HepG2 (cell line): Measurements from ENCODE around the gene DDX19B. TPM values are rescaled to one million over a fixed set of nuclear protein-coding genes. Genes with fewer than 3 reads are reported as not detected.
A peak's percentile ranks its signal among the peaks of the same experiment; 100 is the strongest.

Experiments
- ARID2 ChIP-seq: sonication (generic); formaldehyde crosslinking; IDR thresholded peaks from 2 replicates; pipeline ENCODE4 v1.8.1; 2022; ENCODE audit warnings: mild to moderate bottlenecking, missing genetic modification reagents, borderline replicate concordance
- ERF ChIP-seq: IDR thresholded peaks from 2 replicates; pipeline ENCODE4 v1.6.1; 2018; ENCODE audit warnings: missing biosample characterization, missing genetic modification reagents
- GATA4 ChIP-seq: sonication (generic); IDR thresholded peaks from 2 replicates; pipeline ENCODE4 v1.6.1; 2016; ENCODE audit warnings: antibody characterized with exemption, low read depth, borderline replicate concordance
- HOXA7 ChIP-seq: sonication (generic); formaldehyde crosslinking; IDR thresholded peaks from 2 replicates; pipeline ENCODE4 v1.8.1; 2022; ENCODE audit warnings: mild to moderate bottlenecking, missing genetic modification reagents, moderate library complexity
- KAT7 ChIP-seq: IDR thresholded peaks from 2 replicates; pipeline ENCODE4 v1.6.1; 2018; ENCODE audit warnings: borderline replicate concordance, missing compliant biosample characterization
- NFRKB ChIP-seq: fragments of 450-650 bp; IDR thresholded peaks from 2 replicates; pipeline ENCODE4 v1.6.1; 2017
- SATB2 ChIP-seq: sonication (generic); formaldehyde crosslinking; IDR thresholded peaks from 2 replicates; pipeline ENCODE4 v1.5.0; 2020; ENCODE audit warnings: missing genetic modification reagents
- TBP ChIP-seq: sonication (generic); formaldehyde crosslinking; IDR thresholded peaks from 2 replicates; pipeline ENCODE4 v1.5.0; 2020; ENCODE audit warnings: missing genetic modification reagents
- ZNF20 ChIP-seq: sonication (generic); formaldehyde crosslinking; IDR thresholded peaks from 2 replicates; pipeline ENCODE4 v1.4.0; 2020; ENCODE audit warnings: mild to moderate bottlenecking, moderate library complexity, missing genetic modification reagents
- ZNF253 ChIP-seq: sonication (generic); formaldehyde crosslinking; IDR thresholded peaks from 2 replicates; pipeline ENCODE4 v1.8.0; 2022; ENCODE audit warnings: mild to moderate bottlenecking, missing genetic modification reagents, borderline replicate concordance
- ZNF484 ChIP-seq: sonication (generic); formaldehyde crosslinking; IDR thresholded peaks from 2 replicates; pipeline ENCODE4 v1.5.1; 2020; ENCODE audit warnings: mild to moderate bottlenecking, low read depth, missing genetic modification reagents, borderline replicate concordance
- ZNF597 ChIP-seq: sonication (generic); formaldehyde crosslinking; IDR thresholded peaks from 2 replicates; pipeline ENCODE4 v1.5.0; 2020; ENCODE audit warnings: missing genetic modification reagents
- ZNF670 ChIP-seq: sonication (generic); formaldehyde crosslinking; IDR thresholded peaks from 2 replicates; pipeline ENCODE4 v1.8.0; 2022; ENCODE audit warnings: mild to moderate bottlenecking, missing genetic modification reagents, borderline replicate concordance
- ZSCAN9 ChIP-seq: IDR thresholded peaks from 2 replicates; pipeline ENCODE4 v1.6.1; 2016; ENCODE audit warnings: borderline replicate concordance
- polyA plus RNA-seq, 8 experiments: library from polyadenylated mRNA; depleted of rRNA in 3 of 8; stranded (reverse) in 7 of 8; unstranded in 1 of 8; fragments of >200 nt; fragmentation: Illumina TruSeq in 4 of 8; extraction: Trizol in 4 of 8; gene quantifications; 2 replicates each; pipeline versions ENCODE4 v1.2.1 to v1.2.3, GENCODE V29; 2011 to 2016; ENCODE audit warnings: low read depth in 4 of 8, missing spikeins in 1 of 8, mixed read lengths in 1 of 8; ENCODE audit not compliant: insufficient read depth in 1 of 8
- total RNA-seq, 5 experiments: library from RNA; depleted of rRNA; stranded (reverse); fragments of >200 nt; fragmentation: Illumina TruSeq; extraction: Trizol; gene quantifications; 2 replicates each; pipeline ENCODE4 v1.2.3, GENCODE V29; 2016; ENCODE audit warnings: low read depth in 1 of 5
- TF ChIP-seq, protein P1 (sequence below): sonication (generic); formaldehyde crosslinking; IDR thresholded peaks from 2 replicates; pipeline ENCODE4 v1.4.0; 2020; ENCODE audit warnings: missing genetic modification reagents
- TF ChIP-seq, protein P2 (sequence below): sonication (generic); formaldehyde crosslinking; IDR thresholded peaks from 2 replicates; pipeline ENCODE4 v1.4.0; 2020; ENCODE audit warnings: missing genetic modification reagents
- TF ChIP-seq, protein P3 (sequence below): sonication (generic); formaldehyde crosslinking; IDR thresholded peaks from 2 replicates; pipeline ENCODE4 v1.5.1; 2020; ENCODE audit warnings: missing genetic modification reagents, mild to moderate bottlenecking, borderline replicate concordance
- TF ChIP-seq, protein P4 (sequence below): sonication (generic); formaldehyde crosslinking; IDR thresholded peaks from 2 replicates; pipeline ENCODE4 v1.4.0; 2020; ENCODE audit warnings: low read depth, missing genetic modification reagents

DDX19B gene
- total and polyA plus RNA-seq, 2 of the 13 experiments (the other 11 are each of a cell fraction or from before 2014, with no cell fraction given), result 36.2 to 40.0 TPM

DNA sequence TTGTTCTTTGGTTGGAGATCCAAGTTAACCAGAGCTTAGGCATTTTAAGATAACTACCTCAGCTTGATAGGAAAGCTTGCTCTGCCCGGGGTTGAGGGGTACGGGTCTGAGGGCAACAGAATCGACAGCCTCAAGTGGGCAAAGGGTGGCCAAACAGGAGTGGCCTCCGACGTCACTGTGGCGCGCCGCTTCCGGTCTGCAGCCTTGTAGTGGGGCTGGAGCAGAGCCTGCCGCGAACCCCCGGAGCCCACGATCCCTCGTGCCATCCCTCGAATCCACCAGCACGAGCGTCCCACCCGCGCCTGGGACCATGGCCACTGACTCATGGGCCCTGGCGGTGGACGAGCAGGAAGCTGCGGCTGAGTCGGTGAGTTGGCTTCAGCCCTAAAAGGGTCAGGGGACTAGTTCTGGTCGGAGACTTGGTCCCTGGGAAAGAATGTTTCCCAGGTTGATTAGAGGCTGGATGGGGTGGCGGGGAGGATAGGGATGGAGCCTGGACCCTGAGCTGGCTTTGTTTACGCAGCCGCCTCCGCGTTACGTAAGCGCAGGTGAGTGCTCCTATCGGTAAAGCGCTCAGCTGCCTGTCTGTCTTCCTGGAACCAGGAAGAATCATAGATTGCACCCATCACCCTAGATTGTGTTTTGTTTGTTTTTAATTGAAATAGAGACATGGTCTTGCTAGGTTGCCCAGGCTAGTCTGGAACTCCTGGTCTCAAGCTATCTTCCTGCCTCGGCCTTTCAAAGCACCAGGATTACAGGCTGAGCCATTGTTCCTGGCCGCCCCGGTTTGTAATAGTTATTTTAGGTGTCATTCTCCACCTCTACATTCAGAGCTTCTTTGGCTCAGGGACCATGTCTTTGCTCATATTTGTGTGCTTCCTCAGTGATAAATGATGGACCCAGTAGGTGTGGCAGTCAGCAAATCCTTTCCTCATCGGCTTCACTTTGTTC lies at the start of gene DDX19B (continued):
- TF ChIP-seq, protein P1, sequence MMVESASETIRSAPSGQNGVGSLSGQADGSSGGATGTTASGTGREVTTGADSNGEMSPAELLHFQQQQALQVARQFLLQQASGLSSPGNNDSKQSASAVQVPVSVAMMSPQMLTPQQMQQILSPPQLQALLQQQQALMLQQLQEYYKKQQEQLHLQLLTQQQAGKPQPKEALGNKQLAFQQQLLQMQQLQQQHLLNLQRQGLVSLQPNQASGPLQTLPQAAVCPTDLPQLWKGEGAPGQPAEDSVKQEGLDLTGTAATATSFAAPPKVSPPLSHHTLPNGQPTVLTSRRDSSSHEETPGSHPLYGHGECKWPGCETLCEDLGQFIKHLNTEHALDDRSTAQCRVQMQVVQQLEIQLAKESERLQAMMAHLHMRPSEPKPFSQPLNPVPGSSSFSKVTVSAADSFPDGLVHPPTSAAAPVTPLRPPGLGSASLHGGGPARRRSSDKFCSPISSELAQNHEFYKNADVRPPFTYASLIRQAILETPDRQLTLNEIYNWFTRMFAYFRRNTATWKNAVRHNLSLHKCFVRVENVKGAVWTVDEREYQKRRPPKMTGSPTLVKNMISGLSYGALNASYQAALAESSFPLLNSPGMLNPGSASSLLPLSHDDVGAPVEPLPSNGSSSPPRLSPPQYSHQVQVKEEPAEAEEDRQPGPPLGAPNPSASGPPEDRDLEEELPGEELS (CRISPR knock-in tag), result peak; percentile 86
- TF ChIP-seq ZNF20 (peak; percentile 83; the same call in 1 of the 2 replicates), ZNF670 (CRISPR knock-in tag) (peak; percentile 90; the same call in 1 of the 2 replicates), GATA4 (peak; percentile 72; the same call in 1 of the 2 replicates), NFRKB (no peak), ZNF597 (CRISPR knock-in tag) (0 out of 2 replicates have a peak, but pooled peaks have one; percentile 49), ZNF484 (CRISPR knock-in tag) (no peak), TBP (CRISPR knock-in tag) (no peak), KAT7 (CRISPR knock-in tag) (0 out of 2 replicates have a peak, but pooled peaks have one; percentile 59), ARID2 (peak; percentile 80; the same call in 1 of the 2 replicates), HOXA7 (CRISPR knock-in tag) (no peak), SATB2 (CRISPR knock-in tag) (no peak), ERF (CRISPR knock-in tag) (peak; percentile 94), ZSCAN9 (CRISPR knock-in tag) (no peak; the same call in 1 of the 2 replicates), ZNF253 (CRISPR knock-in tag) (0 out of 2 replicates have a peak, but pooled peaks have one; percentile 85)
- TF ChIP-seq, protein P2, sequence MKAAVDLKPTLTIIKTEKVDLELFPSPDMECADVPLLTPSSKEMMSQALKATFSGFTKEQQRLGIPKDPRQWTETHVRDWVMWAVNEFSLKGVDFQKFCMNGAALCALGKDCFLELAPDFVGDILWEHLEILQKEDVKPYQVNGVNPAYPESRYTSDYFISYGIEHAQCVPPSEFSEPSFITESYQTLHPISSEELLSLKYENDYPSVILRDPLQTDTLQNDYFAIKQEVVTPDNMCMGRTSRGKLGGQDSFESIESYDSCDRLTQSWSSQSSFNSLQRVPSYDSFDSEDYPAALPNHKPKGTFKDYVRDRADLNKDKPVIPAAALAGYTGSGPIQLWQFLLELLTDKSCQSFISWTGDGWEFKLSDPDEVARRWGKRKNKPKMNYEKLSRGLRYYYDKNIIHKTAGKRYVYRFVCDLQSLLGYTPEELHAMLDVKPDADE (CRISPR knock-in tag), result no peak
- TF ChIP-seq, protein P3, sequence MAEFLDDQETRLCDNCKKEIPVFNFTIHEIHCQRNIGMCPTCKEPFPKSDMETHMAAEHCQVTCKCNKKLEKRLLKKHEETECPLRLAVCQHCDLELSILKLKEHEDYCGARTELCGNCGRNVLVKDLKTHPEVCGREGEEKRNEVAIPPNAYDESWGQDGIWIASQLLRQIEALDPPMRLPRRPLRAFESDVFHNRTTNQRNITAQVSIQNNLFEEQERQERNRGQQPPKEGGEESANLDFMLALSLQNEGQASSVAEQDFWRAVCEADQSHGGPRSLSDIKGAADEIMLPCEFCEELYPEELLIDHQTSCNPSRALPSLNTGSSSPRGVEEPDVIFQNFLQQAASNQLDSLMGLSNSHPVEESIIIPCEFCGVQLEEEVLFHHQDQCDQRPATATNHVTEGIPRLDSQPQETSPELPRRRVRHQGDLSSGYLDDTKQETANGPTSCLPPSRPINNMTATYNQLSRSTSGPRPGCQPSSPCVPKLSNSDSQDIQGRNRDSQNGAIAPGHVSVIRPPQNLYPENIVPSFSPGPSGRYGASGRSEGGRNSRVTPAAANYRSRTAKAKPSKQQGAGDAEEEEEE, result peak; percentile 99
- TF ChIP-seq, protein P4, sequence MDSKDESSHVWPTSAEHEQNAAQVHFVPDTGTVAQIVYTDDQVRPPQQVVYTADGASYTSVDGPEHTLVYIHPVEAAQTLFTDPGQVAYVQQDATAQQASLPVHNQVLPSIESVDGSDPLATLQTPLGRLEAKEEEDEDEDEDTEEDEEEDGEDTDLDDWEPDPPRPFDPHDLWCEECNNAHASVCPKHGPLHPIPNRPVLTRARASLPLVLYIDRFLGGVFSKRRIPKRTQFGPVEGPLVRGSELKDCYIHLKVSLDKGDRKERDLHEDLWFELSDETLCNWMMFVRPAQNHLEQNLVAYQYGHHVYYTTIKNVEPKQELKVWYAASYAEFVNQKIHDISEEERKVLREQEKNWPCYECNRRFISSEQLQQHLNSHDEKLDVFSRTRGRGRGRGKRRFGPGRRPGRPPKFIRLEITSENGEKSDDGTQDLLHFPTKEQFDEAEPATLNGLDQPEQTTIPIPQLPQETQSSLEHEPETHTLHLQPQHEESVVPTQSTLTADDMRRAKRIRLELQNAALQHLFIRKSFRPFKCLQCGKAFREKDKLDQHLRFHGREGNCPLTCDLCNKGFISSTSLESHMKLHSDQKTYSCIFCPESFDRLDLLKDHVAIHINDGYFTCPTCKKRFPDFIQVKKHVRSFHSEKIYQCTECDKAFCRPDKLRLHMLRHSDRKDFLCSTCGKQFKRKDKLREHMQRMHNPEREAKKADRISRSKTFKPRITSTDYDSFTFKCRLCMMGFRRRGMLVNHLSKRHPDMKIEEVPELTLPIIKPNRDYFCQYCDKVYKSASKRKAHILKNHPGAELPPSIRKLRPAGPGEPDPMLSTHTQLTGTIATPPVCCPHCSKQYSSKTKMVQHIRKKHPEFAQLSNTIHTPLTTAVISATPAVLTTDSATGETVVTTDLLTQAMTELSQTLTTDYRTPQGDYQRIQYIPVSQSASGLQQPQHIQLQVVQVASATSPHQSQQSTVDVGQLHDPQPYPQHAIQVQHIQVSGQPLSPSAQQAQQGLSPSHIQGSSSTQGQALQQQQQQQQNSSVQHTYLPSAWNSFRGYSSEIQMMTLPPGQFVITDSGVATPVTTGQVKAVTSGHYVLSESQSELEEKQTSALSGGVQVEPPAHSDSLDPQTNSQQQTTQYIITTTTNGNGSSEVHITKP (CRISPR knock-in tag), result peak; percentile 64; the same call in 1 of the 2 replicates
